Measurements from ENCODE around the gene FIBP. TPM values are rescaled to one million over a fixed set of nuclear protein-coding genes. Genes with fewer than 3 reads are reported as not detected.

The FIBP gene
- total RNA-seq, 2 donors from 2014 or later: 47.7 to 49.6 TPM

DNA sequence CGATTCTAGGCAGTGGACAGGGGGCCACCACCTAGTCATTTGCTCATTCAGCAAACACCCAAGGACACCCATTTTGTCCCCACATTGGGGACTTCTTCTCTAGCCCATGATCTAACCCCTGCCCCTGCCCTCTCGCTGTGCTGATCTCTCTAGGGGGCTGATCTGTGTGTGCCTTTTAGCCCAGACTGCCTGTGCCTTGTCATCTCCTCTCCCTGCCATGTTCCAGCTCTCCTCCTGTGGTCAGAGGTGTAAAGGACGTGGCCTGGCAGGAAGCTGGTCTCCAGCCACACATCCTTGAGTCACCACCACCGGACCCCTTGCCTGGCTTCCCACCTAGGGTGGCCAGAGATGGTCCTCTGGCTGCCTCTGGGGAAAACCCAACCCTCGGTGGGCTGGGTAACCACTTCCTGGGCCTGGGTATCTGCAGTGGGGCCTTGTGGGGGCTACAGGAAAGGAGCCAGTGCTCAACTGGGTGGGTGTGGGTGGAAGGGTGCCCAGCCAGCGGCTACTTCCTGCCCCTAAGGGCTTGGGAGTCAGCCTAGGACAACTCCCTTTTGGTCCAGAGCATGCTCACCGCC is 7.3 kb downstream of the FIBP start:
- DNase-seq (no peak), ATAC-seq (no peak)
- intact Hi-C loops (cut with DNase I, micrococcal nuclease): loop anchor here (5.0 to 10.0 kb wide), 2 partner anchors 104 to 106 kb away; no protein-coding TSS in a partner anchor

DNA sequence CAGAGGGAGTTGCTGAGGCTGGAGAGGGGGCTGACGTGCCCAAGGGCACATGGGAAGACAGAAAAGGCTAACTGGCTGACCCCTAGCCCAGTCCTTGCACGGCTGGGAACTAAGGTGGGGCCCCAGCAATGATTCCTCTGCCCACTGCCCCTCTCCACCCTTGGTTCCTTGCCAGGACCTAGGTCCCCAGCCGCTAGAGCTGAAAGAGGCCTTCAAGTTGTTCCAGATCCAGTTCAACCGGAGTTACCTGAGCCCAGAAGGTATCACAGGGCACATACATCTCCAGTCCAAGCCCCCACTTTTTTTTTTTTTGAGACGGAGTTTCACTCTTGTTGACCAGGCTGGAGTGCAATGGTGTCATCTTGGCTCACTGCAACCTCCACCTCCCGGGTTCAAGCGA is 8.2 kb downstream of the FIBP start:
- ATAC-seq (no peak), DNase-seq (no peak)
- intact Hi-C loops (cut with DNase I, micrococcal nuclease): loop anchor here (5.0 to 10.0 kb wide), 2 partner anchors 105 to 107 kb away; no protein-coding TSS in a partner anchor

- DNase-seq (peak in 1 of 2 donors; percentile 16), ATAC-seq (no peak)
- intact Hi-C loops (cut with DNase I, micrococcal nuclease): loop anchor here (5.0 to 10.0 kb wide), 2 partner anchors 105 to 108 kb away; no protein-coding TSS in a partner anchor
Observed at GRCh38 chr11:65879617-65880016, 8.7 kb downstream of the FIBP start, which contains the start of gene CTSW. Gene CTSW, plus strand, starts transcription at chr11:65879837. Its CDS starts 18 bp downstream, at chr11:65879855.

DNA sequence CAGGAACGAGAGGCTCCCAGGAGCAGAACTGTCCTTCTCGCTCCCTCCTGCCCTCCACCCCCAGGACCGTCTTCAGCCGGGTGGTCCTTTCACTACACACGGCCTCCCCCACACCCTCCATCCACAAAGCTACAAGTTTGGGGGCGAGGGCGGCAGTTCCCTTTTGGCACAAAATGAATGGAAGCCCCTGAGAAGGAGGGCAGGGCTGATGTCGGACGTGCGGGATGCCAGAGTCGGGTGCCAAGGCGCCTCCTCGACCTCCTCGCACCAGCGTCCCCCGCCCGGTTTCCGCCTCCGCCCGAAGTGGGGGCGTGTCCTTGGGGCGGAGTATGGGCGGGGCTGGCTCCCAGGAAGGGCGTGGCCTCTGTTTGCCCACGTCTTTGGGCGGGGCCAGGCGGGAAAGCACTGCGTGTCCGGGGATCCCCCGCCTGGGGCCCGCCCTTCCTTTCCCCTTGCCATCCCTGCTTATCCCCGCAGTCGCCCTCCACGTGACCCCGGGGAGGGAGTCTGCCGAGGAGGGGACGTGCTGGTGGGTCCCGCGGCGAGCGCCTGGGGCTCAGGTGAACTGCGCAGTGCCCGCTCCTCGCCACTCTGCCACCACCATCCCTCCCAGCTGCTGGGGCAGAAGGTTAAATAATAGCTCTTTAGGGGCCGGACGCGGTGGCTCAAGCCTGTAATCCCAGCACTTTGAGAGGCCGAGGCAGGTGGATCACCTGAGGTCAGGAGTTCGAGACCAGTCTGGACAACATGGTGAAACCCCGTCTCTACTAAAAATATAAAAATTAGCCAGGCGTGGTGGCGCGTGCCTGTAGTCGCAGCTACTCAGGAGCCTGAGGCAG is 14.7 kb downstream of the FIBP start:
- ATAC-seq (peak; percentile 96), DNase-seq (peak; percentile 97 to 98)

DNA sequence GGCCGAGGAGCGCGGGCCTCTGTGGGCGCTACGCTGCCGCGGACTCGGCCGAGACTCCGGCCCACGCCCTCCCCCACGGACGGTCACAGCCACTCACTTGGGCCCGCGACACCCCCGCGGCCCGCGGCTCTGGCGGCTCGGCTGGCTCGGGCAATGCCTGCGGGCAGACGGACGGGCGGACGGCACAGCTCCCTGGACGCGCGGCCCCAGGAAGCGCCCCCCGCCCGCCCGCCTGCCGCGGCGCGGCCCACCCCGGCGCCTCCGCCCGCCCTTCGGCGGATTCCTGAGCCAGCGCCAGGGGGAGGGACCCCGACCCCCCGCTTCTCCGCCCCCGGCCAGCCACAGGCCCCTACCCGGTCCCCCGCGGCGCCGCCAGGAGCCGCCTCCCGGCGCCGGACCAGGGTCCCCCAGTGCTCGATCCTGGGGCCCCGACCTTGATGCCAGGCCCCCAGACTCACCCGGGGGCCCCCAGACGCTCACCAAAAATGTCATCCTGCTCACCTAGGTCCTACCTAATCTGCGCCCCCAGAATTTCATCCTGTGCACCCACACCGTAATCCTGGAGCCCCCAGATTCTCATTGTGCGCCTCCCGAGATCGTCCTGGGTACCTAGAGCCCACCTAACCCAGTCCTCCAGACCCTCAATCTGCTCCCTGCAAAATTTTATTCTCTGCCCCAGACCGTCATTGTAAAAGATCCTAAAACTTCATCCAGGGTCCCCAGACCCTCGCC is 15.5 kb downstream of the FIBP start, which contains the start of gene EFEMP2:
Gene EFEMP2 (minus strand): TSS at position 215 of the 732 bp plus-strand sequence. CDS start 446 bp downstream, outside the sequence.
- intact Hi-C loops (cut with DNase I, micrococcal nuclease): no loop called here
- DNase-seq (peak in 1 of 2 donors; percentile 40), ATAC-seq (peak; percentile 7)

More for the DNA sequence above, 14.7 kb downstream of the FIBP start:
- intact Hi-C loops (cut with DNase I, micrococcal nuclease): no loop called here

DNA sequence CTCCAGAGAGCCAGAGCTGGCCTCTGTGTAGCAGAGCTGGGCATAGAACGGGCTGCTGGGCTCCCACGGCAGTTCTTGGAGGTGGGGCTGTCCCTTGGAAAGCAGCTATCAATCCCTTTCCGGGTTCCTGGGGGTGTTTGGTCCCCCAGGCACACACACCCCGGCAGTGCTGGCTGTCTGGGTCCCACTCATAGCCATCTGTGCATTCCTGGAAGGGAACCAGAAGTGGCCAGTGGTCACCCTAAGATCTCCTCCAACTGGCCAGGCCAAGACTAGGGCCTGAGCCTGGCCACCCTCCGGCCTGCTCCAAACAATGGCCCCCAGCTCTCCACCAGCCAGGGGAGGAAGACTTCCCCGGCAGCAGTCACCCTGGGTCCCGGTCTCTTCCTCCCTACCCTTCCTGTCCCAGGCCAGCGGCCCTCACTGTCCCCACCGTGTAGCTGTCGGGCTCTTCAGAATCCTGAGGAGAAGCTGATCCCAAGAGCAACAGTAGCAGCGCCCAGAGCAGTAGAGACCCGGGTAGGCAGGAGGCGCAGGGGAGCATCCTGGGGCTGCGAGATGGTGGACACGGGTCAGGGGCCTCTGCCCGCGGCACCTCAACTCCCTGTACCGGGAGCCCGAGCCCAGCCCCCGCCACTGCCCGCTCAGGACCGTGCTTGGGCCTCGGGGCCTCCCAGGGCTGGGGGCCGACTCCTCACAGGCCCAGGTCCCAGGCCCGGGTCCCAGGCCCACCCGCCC is 16.3 kb downstream of the FIBP start:
- intact Hi-C loops (cut with DNase I, micrococcal nuclease): no loop called here
- ATAC-seq (no peak), DNase-seq (peak in 1 of 2 donors; percentile 22)

- DNase-seq (no peak), ATAC-seq (no peak)
- intact Hi-C loops (cut with DNase I, micrococcal nuclease): no loop called here
Observed at GRCh38 chr11:65870706-65871681, 17.3 kb downstream of the FIBP start.

DNA sequence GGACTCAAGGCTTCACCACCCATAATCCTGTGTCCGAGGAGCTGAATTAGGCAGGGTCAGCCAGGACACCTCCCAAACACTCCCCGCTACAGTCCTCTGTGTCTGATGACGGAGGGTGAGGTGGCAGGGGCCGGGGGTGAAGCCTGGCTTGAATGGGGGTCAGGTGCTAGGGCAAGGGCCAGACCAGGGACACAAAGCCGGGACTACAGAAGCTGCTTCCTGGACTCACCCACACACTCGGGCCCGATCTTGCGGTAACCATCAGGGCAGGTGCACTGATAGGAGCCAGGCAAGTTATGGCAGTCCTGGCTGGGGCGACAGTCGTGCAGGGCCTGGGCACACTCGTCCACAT is 18.0 kb downstream of the FIBP start:
- intact Hi-C loops (cut with DNase I, micrococcal nuclease): no loop called here
- no peak for DNase-seq

DNA sequence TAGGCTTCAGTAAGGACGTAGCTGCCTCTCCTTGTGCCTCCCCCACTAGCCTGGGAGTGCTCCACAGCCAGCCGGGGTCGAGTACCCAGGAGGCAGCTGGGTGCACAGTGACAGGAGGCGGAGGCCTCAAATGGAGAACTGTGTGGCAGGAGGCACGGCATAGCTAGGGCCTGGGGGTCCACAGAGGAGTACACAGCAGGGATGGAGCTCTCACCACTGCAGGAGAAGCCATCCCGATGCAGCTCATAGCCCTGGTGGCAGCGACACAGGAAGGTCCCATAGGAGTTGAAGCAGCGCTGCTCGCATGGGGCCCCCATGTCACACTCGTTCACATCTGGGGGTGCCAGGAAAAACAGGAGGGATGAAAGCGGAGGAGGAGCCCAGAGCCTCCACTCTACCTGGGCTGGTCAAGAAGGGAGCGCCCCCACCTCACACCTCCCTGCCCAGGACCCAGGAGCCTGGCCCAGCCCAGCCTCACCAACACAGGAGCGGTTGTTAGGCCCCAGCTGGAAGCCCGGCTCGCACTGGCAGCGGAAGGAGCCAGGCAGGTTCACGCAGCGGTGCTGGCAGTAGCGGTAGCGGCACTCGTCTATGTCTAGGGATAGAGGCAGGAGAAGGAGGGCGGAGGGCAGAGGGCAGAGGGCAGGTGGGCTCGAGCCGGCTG is 18.5 kb downstream of the FIBP start:
- DNase-seq: no peak
- intact Hi-C loops (cut with DNase I, micrococcal nuclease): no loop called here
- ATAC-seq: no peak

More for the DNA sequence above, 18.0 kb downstream of the FIBP start:
- ATAC-seq: no peak

DNA sequence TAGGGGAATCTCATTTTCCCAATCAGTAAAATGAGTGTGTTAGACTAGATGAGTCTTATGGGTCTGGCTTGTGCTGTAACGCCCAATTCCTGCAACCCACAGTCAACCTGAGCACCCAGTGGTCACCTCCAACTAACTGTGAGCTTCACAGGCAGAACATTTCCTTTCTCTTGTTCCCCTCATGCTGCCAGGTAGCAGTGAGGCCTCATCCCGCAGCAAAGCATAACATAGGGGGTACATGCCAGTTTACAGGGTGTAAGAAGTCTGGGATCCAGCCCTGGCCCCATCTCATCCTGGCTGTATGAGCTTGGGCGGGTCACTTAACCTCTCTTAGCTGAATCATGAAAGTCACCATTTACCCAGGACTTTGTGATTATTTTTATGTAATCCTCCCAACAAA is 19.4 kb downstream of the FIBP start:
- intact Hi-C loops (cut with DNase I, micrococcal nuclease): no loop called here
- ATAC-seq: no peak
- no peak for DNase-seq

DNA sequence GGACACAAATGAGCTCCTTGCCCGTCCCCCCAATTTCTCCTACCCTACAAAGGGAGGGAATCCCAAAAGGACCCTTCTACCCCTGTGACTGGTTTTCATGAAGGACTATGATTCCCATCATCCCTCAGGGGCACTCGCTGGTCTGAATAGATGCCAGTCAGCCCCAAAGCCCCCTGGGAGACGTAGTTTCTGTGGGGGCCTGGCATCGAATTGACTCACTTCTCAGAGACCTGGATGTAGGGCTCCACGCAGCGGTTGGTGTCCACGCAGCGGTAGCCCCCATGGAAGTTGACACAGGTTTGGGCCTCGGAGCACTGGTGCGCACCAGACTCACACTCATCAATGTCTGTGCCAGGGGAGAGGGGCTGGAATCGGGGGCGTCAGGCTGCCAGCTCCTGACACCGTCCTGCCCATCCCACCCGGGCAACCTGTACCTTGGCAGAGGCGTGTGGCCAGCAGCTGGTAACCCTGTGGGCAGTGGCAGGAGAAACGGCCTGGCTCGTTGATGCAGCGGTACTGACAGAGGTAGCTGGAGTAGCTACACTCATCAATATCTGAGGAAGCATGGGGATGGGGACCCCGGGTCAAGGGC is 20.1 kb downstream of the FIBP start:
- ATAC-seq (no peak), DNase-seq (peak in 1 of 2 donors; percentile 14)
- intact Hi-C loops (cut with DNase I, micrococcal nuclease): no loop called here

GRCh38 chr11:65867284-65868071 is 20.8 kb downstream of the FIBP start:
- DNase-seq (no peak), ATAC-seq (no peak)
- intact Hi-C loops (cut with DNase I, micrococcal nuclease): no loop called here

DNA sequence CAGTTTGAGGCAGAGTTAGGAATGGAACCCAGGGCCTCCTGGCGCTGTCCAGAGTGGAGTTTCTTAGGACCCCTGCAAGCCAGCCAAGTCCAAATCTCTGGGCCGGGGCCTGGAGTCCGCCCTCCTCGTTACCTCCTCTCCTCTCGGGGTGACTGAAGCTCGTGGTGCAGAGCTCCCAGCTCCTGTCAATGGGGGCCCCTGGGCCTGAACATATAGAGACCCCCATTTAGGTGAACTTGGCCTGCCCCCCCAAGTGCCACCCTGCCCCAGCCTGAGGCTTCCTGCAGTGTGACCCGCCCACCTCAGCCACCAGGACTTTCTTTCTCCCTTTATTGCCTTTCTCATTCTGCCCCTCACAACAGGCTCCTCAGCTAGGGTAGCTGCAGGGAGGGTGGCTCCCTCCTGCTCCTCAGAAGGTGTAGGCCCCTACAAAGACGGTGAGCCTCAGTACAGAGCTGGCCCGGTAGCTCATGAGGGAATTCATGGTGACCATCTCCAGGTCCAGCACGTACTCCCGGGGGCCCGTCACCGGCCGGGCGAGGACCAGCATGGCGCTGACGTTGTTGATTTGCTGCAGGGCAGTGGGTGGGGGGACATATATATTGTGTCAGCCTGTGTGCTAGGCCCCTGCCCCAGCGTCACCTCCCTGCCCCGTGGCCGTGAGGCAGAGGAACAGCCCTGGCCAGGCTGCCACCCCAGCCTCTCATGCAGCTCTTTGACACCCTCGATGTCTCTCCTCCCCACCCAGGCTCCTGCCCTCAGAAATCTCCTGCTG is 21.6 kb downstream of the FIBP start:
- intact Hi-C loops (cut with DNase I, micrococcal nuclease): no loop called here
- ATAC-seq (no peak), DNase-seq (no peak)

- intact Hi-C loops (cut with DNase I, micrococcal nuclease): no loop called here
- ATAC-seq (no peak), DNase-seq (no peak)
Observed at GRCh38 chr11:65865550-65866172, 22.6 kb downstream of the FIBP start.
